ENCODE results near the gene KDM8.

- no peak for TF ChIP-seq REST (IDR thresholded peaks at IDR 0.05; ENCODE audit: insufficient read depth in 1 of 2, low read depth in 2 of 2, low read length in 1 of 2)
- no peak for TF ChIP-seq CTCF (IDR thresholded peaks at IDR 0.05)
- no peak for TF ChIP-seq TCF7L2 (IDR thresholded peaks at IDR 0.05; ENCODE audit: low read depth, low read length)
- no peak for TF ChIP-seq POLR2AphosphoS5 (IDR thresholded peaks at IDR 0.05; ENCODE audit: low read depth, low read length)
Observed at GRCh38 chr16:27223226-27223610, 19.9 kb downstream of the KDM8 start.

Data from Panc1 (cell line).